ENCODE measurements around the gene CLIC1. TPM values are rescaled to one million over a fixed set of nuclear protein-coding genes. Genes with fewer than 3 reads are reported as not detected.

The CLIC1 gene
- 100 to 1,000 TPM; 357 to 438 TPM for total RNA-seq

- ATAC-seq: peak; percentile 43
- ChIA-PET CTCF (interaction anchor here (0.6 to 2.2 kb wide), 9 partner anchors 39 to 437 kb away, joined by 3 to 6 read pairs (median 4); partner anchors contain the start of gene NFKBIL1), POLR2A (interaction anchor here (0.5 to 1.3 kb wide), 5 partner anchors 33 to 395 kb away, joined by 3 to 7 read pairs (median 3); partner anchors contain the start of genes ABHD16A, BAG6 and GPANK1)
- Mint-ChIP-seq H3K4me1 (peaks cover 56% of the 10 kb centered on the region), H3K36me3 (ENCODE audit: low read depth) (peaks cover 53% of the 10 kb centered on the region), H3K27ac (peak within 1 kb of the TSS; percentile 89), H3K9me3 (ENCODE audit: low read depth) (no peaks in the 10 kb centered on the region), H3K27me3 (no peaks in the 10 kb centered on the region), H3K4me3 (peak within 1 kb of the TSS; percentile 96)
- intact Hi-C loops (cut with DNase I, micrococcal nuclease): loop anchor here (1.0 to 10.0 kb wide), 8 partner anchors 33 to 1469 kb away; partner anchors contain the start of genes ABHD16A (in 1 of the 2), AGPAT1 (in 1 of the 2), BAG6 (in 1 of the 2) and HSD17B8 (in 1 of the 2)
- DNase-seq: peak; percentile 92
These were observed at the start of gene CLIC1 for GRCh38 chr6:31736021-31736767. TSS of gene CLIC1 (minus strand) at chr6:31736530. CDS start at chr6:31736300, 230 bp downstream.

- Mint-ChIP-seq H3K9me3 (ENCODE audit: low read depth) (no peaks in the 10 kb centered on the region), H3K27me3 (no peaks in the 10 kb centered on the region), H3K36me3 (ENCODE audit: low read depth) (peaks cover 46% of the 10 kb centered on the region), H3K27ac (no peak overlapping the region), H3K4me3 (no peak overlapping the region), H3K4me1 (peaks cover 2% of the 10 kb centered on the region)
- no peak for ATAC-seq
- intact Hi-C loops (cut with DNase I, micrococcal nuclease): no loop called here
- DNase-seq: no peak
- POLR2A ChIA-PET: interaction anchor here (1.0 kb wide), 1 partner anchor 48 kb away, joined by 3 read pairs; no protein-coding TSS in a partner anchor
- CTCF ChIA-PET: interaction anchor here (0.6 to 0.9 kb wide), 3 partner anchors 21 to 991 kb away, joined by 3 read pairs; partner anchors contain the start of gene LSM2
These were observed 49.1 kb upstream of the CLIC1 start for GRCh38 chr6:31785475-31785874.

- DNase-seq: no peak
- H3K4me3 Mint-ChIP-seq: no peak overlapping the region
- H3K27me3 Mint-ChIP-seq: no peaks in the 10 kb centered on the region
- H3K4me1 Mint-ChIP-seq: peaks cover 2% of the 10 kb centered on the region
- no peak overlapping the region for H3K27ac Mint-ChIP-seq
- H3K9me3 Mint-ChIP-seq (ENCODE audit: low read depth): no peaks in the 10 kb centered on the region
- no peak for ATAC-seq
- H3K36me3 Mint-ChIP-seq (ENCODE audit: low read depth): peaks cover 51% of the 10 kb centered on the region
- ChIA-PET POLR2A (interaction anchor here (0.6 to 1.0 kb wide), 2 partner anchors 46 kb away, joined by 3 to 7 read pairs; no protein-coding TSS in a partner anchor), CTCF (interaction anchor here (0.8 kb wide), 1 partner anchor 15 kb away, joined by 3 read pairs; no protein-coding TSS in a partner anchor)
- intact Hi-C loops (cut with DNase I, micrococcal nuclease): no loop called here
These were observed 48.0 kb upstream of the CLIC1 start for GRCh38 chr6:31784098-31784925.

DNA sequence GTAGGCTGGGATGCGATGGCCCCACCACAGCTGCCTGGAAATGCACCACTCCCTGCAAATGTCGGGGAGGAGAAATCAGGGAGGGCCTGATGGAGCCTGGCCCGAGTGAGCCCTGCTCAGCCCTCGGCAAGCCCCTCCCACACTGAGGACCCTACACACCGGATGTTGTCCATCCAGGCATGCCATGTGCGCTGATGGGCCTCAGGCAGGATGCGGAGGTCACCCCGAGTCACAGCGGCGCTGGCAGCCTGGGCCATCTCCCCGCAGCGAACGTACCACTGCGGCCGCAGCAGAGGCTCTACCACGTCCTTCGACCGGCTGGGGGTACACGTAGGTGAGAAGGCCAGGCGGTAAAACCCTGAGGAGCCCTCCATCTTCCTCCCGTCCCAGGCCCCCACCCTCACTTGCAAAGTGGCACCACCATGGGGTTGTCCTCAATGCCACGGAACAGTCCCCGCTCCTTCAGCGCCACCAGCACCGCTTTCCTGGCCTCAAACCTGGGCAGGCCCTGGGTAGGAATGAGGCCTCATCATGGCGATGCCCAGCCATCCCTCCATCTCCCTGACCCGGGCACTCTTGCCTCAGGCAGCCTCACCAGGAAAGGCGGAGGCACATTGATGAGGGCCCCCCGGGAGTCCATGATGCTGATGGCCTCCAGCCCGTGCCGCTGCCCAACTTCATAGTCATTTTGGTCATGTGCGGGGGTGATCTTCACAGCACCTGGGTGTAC lies 46.0 kb upstream of the CLIC1 start:
- H3K36me3 Mint-ChIP-seq (ENCODE audit: low read depth): peaks cover 56% of the 10 kb centered on the region
- H3K9me3 Mint-ChIP-seq (ENCODE audit: low read depth): no peaks in the 10 kb centered on the region
- H3K27ac Mint-ChIP-seq: no peak overlapping the region
- POLR2A ChIA-PET: no interaction called here
- no peaks in the 10 kb centered on the region for H3K27me3 Mint-ChIP-seq
- DNase-seq (no peak), ATAC-seq (no peak)
- intact Hi-C loops (cut with DNase I, micrococcal nuclease): no loop called here
- H3K4me3 Mint-ChIP-seq: no peak overlapping the region
- H3K4me1 Mint-ChIP-seq: peaks cover 7% of the 10 kb centered on the region
- CTCF ChIA-PET: no interaction called here

DNA sequence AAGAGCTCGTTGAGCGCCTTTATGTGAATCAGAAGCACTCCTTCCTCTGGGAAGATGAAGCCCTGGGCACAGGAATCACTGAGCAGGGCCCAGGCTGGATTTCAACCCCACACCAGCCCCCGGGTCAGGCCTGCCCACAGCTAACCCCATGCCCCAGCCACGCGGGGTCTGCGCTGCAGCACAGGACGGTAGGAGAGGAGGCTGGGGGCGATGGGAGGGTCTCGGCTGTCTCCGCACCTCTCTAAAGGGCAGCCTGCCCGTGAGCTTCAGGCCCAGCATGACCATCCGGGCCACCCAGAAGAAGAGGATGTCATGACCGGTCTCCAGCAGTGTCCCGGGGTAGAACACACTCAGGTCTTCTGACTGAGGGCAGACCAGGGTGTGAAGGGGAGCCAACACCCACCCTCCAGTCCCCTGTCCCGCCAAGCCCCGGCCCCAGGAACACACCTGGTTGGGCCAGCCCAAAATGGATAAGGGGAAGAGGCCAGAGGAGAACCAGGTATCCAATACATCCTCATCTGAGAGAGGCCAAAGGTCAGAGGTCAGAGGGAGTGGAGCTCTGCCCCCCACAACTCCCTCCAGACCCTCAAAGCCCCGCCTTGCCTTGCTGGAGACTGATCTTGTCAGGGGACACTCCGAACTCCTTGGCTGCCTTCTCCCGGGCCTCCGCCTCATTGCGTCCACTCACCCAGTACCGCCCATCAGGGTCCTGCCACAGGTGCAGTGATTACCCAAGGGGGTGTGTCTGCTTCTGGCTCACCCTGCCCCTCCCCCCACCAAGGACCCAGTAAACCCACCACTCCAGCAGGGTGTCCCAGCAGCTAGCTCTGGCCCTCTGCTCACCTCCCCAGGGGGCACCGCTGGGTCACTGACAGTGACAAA lies 45.2 kb upstream of the CLIC1 start:
- CTCF ChIA-PET: no interaction called here
- DNase-seq (no peak), ATAC-seq (no peak)
- H3K36me3 Mint-ChIP-seq (ENCODE audit: low read depth): peaks cover 53% of the 10 kb centered on the region
- H3K27ac Mint-ChIP-seq: no peak overlapping the region
- H3K4me1 Mint-ChIP-seq: peaks cover 15% of the 10 kb centered on the region
- no peak overlapping the region for H3K4me3 Mint-ChIP-seq
- no peaks in the 10 kb centered on the region for H3K27me3 Mint-ChIP-seq
- POLR2A ChIA-PET: no interaction called here
- intact Hi-C loops (cut with DNase I, micrococcal nuclease): no loop called here
- no peaks in the 10 kb centered on the region for H3K9me3 Mint-ChIP-seq (ENCODE audit: low read depth)

GRCh38 chr6:31780507-31781243 lies 44.3 kb upstream of the CLIC1 start:
- ChIA-PET POLR2A (no interaction called here), CTCF (interaction anchor here (0.6 kb wide), 1 partner anchor 56 kb away, joined by 3 read pairs; no protein-coding TSS in a partner anchor)
- DNase-seq: no peak
- ATAC-seq: no peak
- Mint-ChIP-seq H3K9me3 (ENCODE audit: low read depth) (no peaks in the 10 kb centered on the region), H3K36me3 (ENCODE audit: low read depth) (peaks cover 50% of the 10 kb centered on the region), H3K27me3 (no peaks in the 10 kb centered on the region), H3K4me3 (no peak overlapping the region), H3K4me1 (peaks cover 20% of the 10 kb centered on the region), H3K27ac (no peak overlapping the region)
- intact Hi-C loops (cut with DNase I, micrococcal nuclease): no loop called here

DNA sequence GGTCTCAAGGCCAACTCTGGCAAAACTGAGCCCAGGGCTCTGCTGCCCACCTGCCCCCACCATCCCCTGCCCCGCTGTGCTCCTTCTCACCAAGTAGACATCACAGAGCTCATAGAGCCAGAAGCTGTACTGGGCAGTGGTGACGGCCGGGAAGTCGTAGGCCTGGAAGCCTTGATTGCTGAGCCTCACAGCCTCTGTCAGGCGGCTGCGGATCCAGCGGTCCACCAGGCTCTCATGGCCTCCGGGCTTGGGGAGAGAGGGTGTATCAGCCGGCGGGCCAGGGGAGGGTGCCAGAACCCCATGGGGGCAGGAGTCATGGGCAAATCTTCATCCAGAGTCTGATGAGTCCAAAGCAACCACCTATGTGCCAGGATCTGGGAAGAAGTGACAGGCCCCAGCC lies 43.6 kb upstream of the CLIC1 start:
- ChIA-PET POLR2A (no interaction called here), CTCF (interaction anchor here (0.6 to 1.3 kb wide), 3 partner anchors 10 to 57 kb away, joined by 3 to 5 read pairs (median 3); partner anchors contain the start of gene MPIG6B)
- DNase-seq (no peak), ATAC-seq (no peak)
- Mint-ChIP-seq H3K36me3 (ENCODE audit: low read depth) (peaks cover 50% of the 10 kb centered on the region), H3K27ac (no peak overlapping the region), H3K27me3 (no peaks in the 10 kb centered on the region), H3K4me1 (peaks cover 24% of the 10 kb centered on the region), H3K4me3 (no peak overlapping the region), H3K9me3 (ENCODE audit: low read depth) (no peaks in the 10 kb centered on the region)
- intact Hi-C loops (cut with DNase I, micrococcal nuclease): no loop called here

DNA sequence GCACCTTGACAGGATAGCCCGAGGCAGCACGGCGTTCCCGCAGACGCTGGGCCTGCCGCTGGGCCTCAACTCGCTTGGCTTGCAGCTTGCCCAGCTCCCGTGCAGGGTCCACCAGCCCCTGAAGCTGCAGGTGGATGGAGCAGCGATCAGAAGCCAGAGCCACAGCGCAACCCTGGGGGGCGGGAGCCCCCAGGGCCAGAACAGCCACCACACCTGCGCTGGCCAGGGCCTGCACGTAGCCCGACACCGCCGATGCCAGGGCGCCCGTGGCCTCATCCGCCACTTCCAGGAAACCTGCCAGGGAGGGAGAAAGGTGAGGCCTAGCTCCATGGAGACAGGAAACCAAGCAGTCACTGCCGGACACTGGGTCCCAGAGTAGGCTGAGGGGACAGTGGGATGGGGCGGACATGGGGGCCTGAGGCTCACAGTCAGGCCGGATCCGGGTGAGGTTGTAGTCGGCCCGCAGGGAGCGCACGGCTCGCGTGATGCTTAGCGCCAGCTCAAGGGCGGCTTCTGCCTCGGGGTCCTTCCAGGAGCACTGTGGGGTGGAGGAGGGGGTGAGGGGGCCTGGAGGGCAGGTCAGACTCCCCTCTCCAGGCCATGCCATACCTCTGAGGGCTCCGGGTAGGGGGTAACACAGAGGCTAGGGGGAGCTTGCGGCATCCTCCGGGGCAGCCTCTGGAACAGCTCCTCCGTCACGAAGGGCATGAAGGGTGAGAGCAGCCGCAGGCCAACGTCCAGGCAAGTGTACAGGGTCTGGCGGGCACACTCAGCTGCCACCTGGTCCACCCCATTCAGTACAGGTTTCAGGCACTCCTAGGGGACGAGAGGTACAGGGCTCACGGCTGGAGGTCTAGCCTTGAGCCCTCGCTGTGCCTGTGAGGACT lies 42.9 kb upstream of the CLIC1 start:
- DNase-seq: no peak
- Mint-ChIP-seq H3K4me1 (peaks cover 24% of the 10 kb centered on the region), H3K4me3 (no peak overlapping the region), H3K27ac (no peak overlapping the region), H3K9me3 (ENCODE audit: low read depth) (no peaks in the 10 kb centered on the region), H3K36me3 (ENCODE audit: low read depth) (peaks cover 44% of the 10 kb centered on the region), H3K27me3 (no peaks in the 10 kb centered on the region)
- POLR2A ChIA-PET: no interaction called here
- no peak for ATAC-seq
- CTCF ChIA-PET: interaction anchor here (0.6 to 1.3 kb wide), 3 partner anchors 10 to 56 kb away, joined by 3 to 5 read pairs (median 3); partner anchors contain the start of gene MPIG6B
- intact Hi-C loops (cut with DNase I, micrococcal nuclease): no loop called here

DNA sequence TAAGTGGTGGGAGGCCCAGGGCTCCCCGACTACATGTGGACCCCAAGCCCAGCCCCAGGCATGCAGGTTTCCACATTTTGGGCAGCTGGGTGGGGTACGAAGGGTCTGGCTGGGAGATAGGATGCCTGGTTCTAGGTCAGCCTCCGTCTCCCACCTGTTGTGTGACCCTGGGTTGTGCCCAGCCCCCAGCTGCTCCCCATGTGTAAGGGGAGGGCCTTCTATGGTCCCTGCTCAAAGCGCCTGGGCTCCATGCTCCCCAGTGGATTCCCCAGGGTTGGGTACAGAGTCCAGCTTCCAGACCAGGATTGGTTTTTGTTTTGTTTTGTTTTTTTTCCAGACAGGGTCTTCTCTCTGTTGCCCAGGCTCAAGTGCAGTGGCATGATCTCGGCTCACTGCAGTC lies 41.9 kb upstream of the CLIC1 start:
- H3K27ac Mint-ChIP-seq: no peak overlapping the region
- H3K27me3 Mint-ChIP-seq: no peaks in the 10 kb centered on the region
- H3K4me1 Mint-ChIP-seq: peaks cover 27% of the 10 kb centered on the region
- DNase-seq (no peak), ATAC-seq (no peak)
- peaks cover 40% of the 10 kb centered on the region for H3K36me3 Mint-ChIP-seq (ENCODE audit: low read depth)
- CTCF ChIA-PET: interaction anchor here (0.6 to 1.2 kb wide), 3 partner anchors 20 to 1045 kb away, joined by 3 to 5 read pairs (median 3); no protein-coding TSS in a partner anchor
- POLR2A ChIA-PET: no interaction called here
- no peak overlapping the region for H3K4me3 Mint-ChIP-seq
- no peaks in the 10 kb centered on the region for H3K9me3 Mint-ChIP-seq (ENCODE audit: low read depth)
- intact Hi-C loops (cut with DNase I, micrococcal nuclease): no loop called here
